Measurements from ENCODE around the gene WDR82. TPM values are rescaled to one million over a fixed set of nuclear protein-coding genes. Genes with fewer than 3 reads are reported as not detected.

The WDR82 gene
- total and polyA plus RNA-seq, 2 donors from 2014 or later = 20.9 to 75.8 TPM

GRCh38 chr3:52246264-52246620 is 32.2 kb downstream of the WDR82 start:
- H3K9ac ChIP-seq (ENCODE audit: low read length in 3 of 3) = peak overlapping the region in 1 of 3 donors; percentile 55
- no peaks in the 10 kb centered on the region for H3K9me3 ChIP-seq (ENCODE audit: control insufficient read depth in 2 of 3, insufficient read depth in 1 of 3, low read length in 3 of 3)
- FAIRE-seq = no peak
- H3K27me3 ChIP-seq (ENCODE audit: control insufficient read depth, insufficient read depth, low read length) = no peaks in the 10 kb centered on the region
- H3K27ac ChIP-seq (ENCODE audit: low read depth in 2 of 2, low read length in 2 of 2) = peak overlapping the region; percentile 57 to 84
- H3K4me3 ChIP-seq (ENCODE audit: low read length in 3 of 3) = peak overlapping the region; percentile 30 to 45 (median 30)
- peaks cover 0 to under 1% (median 0%) of the 10 kb centered on the region in 3 donors for H3K36me3 ChIP-seq (ENCODE audit: control insufficient read depth in 2 of 3, insufficient read depth in 3 of 3, low read length in 3 of 3)
- intact Hi-C loops (cut with DNase I) = no loop called here
- TF ChIP-seq CTCF (IDR thresholded peaks at IDR 0.05; ENCODE audit: borderline replicate concordance, extremely low read depth, insufficient read depth) = no peak
- peaks cover 0 to 8% (median 0%) of the 10 kb centered on the region in 3 donors for H3K4me1 ChIP-seq (ENCODE audit: control insufficient read depth in 2 of 3, insufficient read depth in 2 of 3, low read depth in 1 of 3, low read length in 3 of 3)
- no peak for DNase-seq

GRCh38 chr3:52245322-52246263 is 32.9 kb downstream of the WDR82 start, which contains the start of gene PPM1M:
Gene PPM1M, plus strand, starts transcription at chr3:52245759. Its CDS starts 66 bp downstream, at chr3:52245825.
- no peak for FAIRE-seq
- TF ChIP-seq CTCF (IDR thresholded peaks at IDR 0.05; ENCODE audit: borderline replicate concordance, extremely low read depth, insufficient read depth) = no peak
- peak within 1 kb of the TSS; percentile 7 to 56 (median 43) for H3K9ac ChIP-seq (ENCODE audit: low read length in 3 of 3)

GRCh38 chr3:52243791-52244628 is 34.4 kb downstream of the WDR82 start:
- Histone ChIP-seq H3K36me3 (ENCODE audit: control insufficient read depth in 2 of 3, insufficient read depth in 3 of 3, low read length in 3 of 3) (no peaks in the 10 kb centered on the region), H3K4me1 (ENCODE audit: control insufficient read depth in 2 of 3, insufficient read depth in 2 of 3, low read depth in 1 of 3, low read length in 3 of 3) (peaks cover 0 to 13% (median 0%) of the 10 kb centered on the region in 3 donors), H3K27ac (ENCODE audit: low read depth in 2 of 2, low read length in 2 of 2) (no peak overlapping the region), H3K27me3 (ENCODE audit: control insufficient read depth, insufficient read depth, low read length) (no peaks in the 10 kb centered on the region), H3K4me3 (ENCODE audit: low read length in 3 of 3) (no peak overlapping the region), H3K9me3 (ENCODE audit: control insufficient read depth in 2 of 3, insufficient read depth in 1 of 3, low read length in 3 of 3) (no peaks in the 10 kb centered on the region), H3K9ac (ENCODE audit: low read length in 3 of 3) (no peak overlapping the region)
- no peak for TF ChIP-seq CTCF (IDR thresholded peaks at IDR 0.05; ENCODE audit: borderline replicate concordance, extremely low read depth, insufficient read depth)
- no peak for FAIRE-seq
- DNase-seq = peak in 2 of 5 donors; percentile 36 to 45
- intact Hi-C loops (cut with DNase I) = no loop called here

More at GRCh38 chr3:52245322-52246263, 32.9 kb downstream of the WDR82 start, which contains the start of gene PPM1M:
- peak within 1 kb of the TSS; percentile 57 to 84 for H3K27ac ChIP-seq (ENCODE audit: low read depth in 2 of 2, low read length in 2 of 2)
- no peaks in the 10 kb centered on the region for H3K9me3 ChIP-seq (ENCODE audit: control insufficient read depth in 2 of 3, insufficient read depth in 1 of 3, low read length in 3 of 3)
- H3K4me1 ChIP-seq (ENCODE audit: control insufficient read depth in 2 of 3, insufficient read depth in 2 of 3, low read depth in 1 of 3, low read length in 3 of 3) = peaks cover 0 to 8% (median 0%) of the 10 kb centered on the region in 3 donors
- peak within 1 kb of the TSS; percentile 51 to 68 (median 54) for H3K4me3 ChIP-seq (ENCODE audit: low read length in 3 of 3)
- H3K36me3 ChIP-seq (ENCODE audit: control insufficient read depth in 2 of 3, insufficient read depth in 3 of 3, low read length in 3 of 3) = no peaks in the 10 kb centered on the region
- DNase-seq = peak; percentile 57 to 86 (median 73)
- H3K27me3 ChIP-seq (ENCODE audit: control insufficient read depth, insufficient read depth, low read length) = no peaks in the 10 kb centered on the region
- intact Hi-C loops (cut with DNase I) = no loop called here

All from kidney (tissue), 14 donors.